HepG2 (cell line): ENCODE measurements around the gene DNAJB2. TPM values are rescaled to one million over a fixed set of nuclear protein-coding genes. Genes with fewer than 3 reads are reported as not detected.

Source experiments
- ADNP ChIP-seq: sonication (generic); formaldehyde crosslinking; IDR thresholded peaks from 2 replicates; pipeline ENCODE4 v1.4.0; 2020; ENCODE audit warnings: missing genetic modification reagents
- AHDC1 ChIP-seq: sonication (generic); formaldehyde crosslinking; IDR thresholded peaks from 2 replicates; pipeline ENCODE4 v1.5.1; 2020; ENCODE audit warnings: mild to moderate bottlenecking, missing genetic modification reagents, borderline replicate concordance
- ARNT ChIP-seq: fragments of 450-650 bp; IDR thresholded peaks from 2 replicates; pipeline ENCODE4 v1.6.1; 2017
- ATF7 ChIP-seq, 2 experiments: fragments of 450-650 bp in 1 of 2; sonication (generic) in 1 of 2; formaldehyde crosslinking in 1 of 2; IDR thresholded peaks; 2 replicates each; pipeline versions ENCODE4 v1.4.0 to v1.6.1; 2016 to 2020; ENCODE audit warnings: antibody characterized with exemption in 1 of 2, mild to moderate bottlenecking in 1 of 2, missing genetic modification reagents in 1 of 2
- BCL3 ChIP-seq: sonication (generic); formaldehyde crosslinking; IDR thresholded peaks from 2 replicates; pipeline ENCODE4 v1.5.1; 2020; ENCODE audit warnings: mild to moderate bottlenecking, missing genetic modification reagents, moderate library complexity
- EP300 ChIP-seq, 3 experiments: sonication (generic) in 1 of 3; formaldehyde crosslinking in 1 of 3; IDR thresholded peaks; 2 replicates each; pipeline versions ENCODE4 v1.5.1 to v1.6.1; 2011 to 2020; ENCODE audit warnings: low read depth in 2 of 3, low read length in 2 of 3, borderline replicate concordance in 1 of 3, improper control_type of control experiment in 1 of 3, mild to moderate bottlenecking in 1 of 3, missing genetic modification reagents in 1 of 3, moderate library complexity in 1 of 3
- GFI1 ChIP-seq: sonication (generic); formaldehyde crosslinking; IDR thresholded peaks from 2 replicates; pipeline ENCODE4 v1.5.0; 2020; ENCODE audit warnings: missing genetic modification reagents, mild to moderate bottlenecking, borderline replicate concordance
- KDM3A ChIP-seq: IDR thresholded peaks from 2 replicates; pipeline ENCODE4 v1.6.1; 2018; ENCODE audit warnings: low read depth, missing compliant biosample characterization
- RCOR2 ChIP-seq: IDR thresholded peaks from 2 replicates; pipeline ENCODE4 v1.6.1; 2016; ENCODE audit warnings: missing biosample characterization, missing genetic modification reagents
- TP53 ChIP-seq: sonication (generic); formaldehyde crosslinking; conservative IDR thresholded peaks from 2 replicates; pipeline ENCODE4 v1.4.0; 2020; ENCODE audit warnings: missing genetic modification reagents
- WIZ ChIP-seq: sonication (generic); formaldehyde crosslinking; IDR thresholded peaks from 2 replicates; pipeline ENCODE4 v1.5.1; 2020; ENCODE audit warnings: mild to moderate bottlenecking, missing genetic modification reagents
- ZEB1 ChIP-seq: IDR thresholded peaks from 2 replicates; pipeline ENCODE4 v1.6.1; 2012; ENCODE audit warnings: mild to moderate bottlenecking, low read depth, inconsistent platforms; ENCODE audit not compliant: insufficient replicate concordance
- ZNF251 ChIP-seq: sonication (generic); formaldehyde crosslinking; IDR thresholded peaks from 2 replicates; pipeline ENCODE4 v1.9.0; 2021; ENCODE audit warnings: mild to moderate bottlenecking, missing genetic modification reagents
- ZNF564 ChIP-seq: sonication (generic); formaldehyde crosslinking; IDR thresholded peaks from 2 replicates; pipeline ENCODE4 v1.8.1; 2023; ENCODE audit warnings: mild to moderate bottlenecking, missing genetic modification reagents
- ZNF567 ChIP-seq: sonication (generic); formaldehyde crosslinking; IDR thresholded peaks from 2 replicates; pipeline ENCODE4 v1.8.1; 2023; ENCODE audit warnings: mild to moderate bottlenecking, missing genetic modification reagents, borderline replicate concordance
- ZNF7 ChIP-seq: IDR thresholded peaks from 2 replicates; pipeline ENCODE4 v1.6.1; 2016; ENCODE audit warnings: missing biosample characterization, missing genetic modification reagents
- ZNF710 ChIP-seq: sonication (generic); formaldehyde crosslinking; IDR thresholded peaks from 2 replicates; pipeline ENCODE4 v1.5.0; 2020; ENCODE audit warnings: mild to moderate bottlenecking, missing genetic modification reagents, borderline replicate concordance
- polyA plus RNA-seq, 8 experiments: library from polyadenylated mRNA; depleted of rRNA in 3 of 8; stranded (reverse) in 7 of 8; unstranded in 1 of 8; fragments of >200 nt; fragmentation: Illumina TruSeq in 4 of 8; extraction: Trizol in 4 of 8; gene quantifications; 2 replicates each; pipeline versions ENCODE4 v1.2.1 to v1.2.3, GENCODE V29; 2011 to 2016; ENCODE audit warnings: low read depth in 4 of 8, missing spikeins in 1 of 8, mixed read lengths in 1 of 8; ENCODE audit not compliant: insufficient read depth in 1 of 8
- total RNA-seq, 5 experiments: library from RNA; depleted of rRNA; stranded (reverse); fragments of >200 nt; fragmentation: Illumina TruSeq; extraction: Trizol; gene quantifications; 2 replicates each; pipeline ENCODE4 v1.2.3, GENCODE V29; 2016; ENCODE audit warnings: low read depth in 1 of 5

Gene DNAJB2
- total and polyA plus RNA-seq, 2 of the 13 experiments (the other 11 are each of a cell fraction or from before 2014, with no cell fraction given), result 21.3 to 31.1 TPM

- TF ChIP-seq AHDC1 (0 out of 2 replicates have a peak, but pooled peaks have one; percentile 53), ZNF7 (CRISPR knock-in tag) (peak; percentile 69), TP53 (CRISPR knock-in tag) (peak; percentile 80; the same call in 1 of the 2 replicates), GFI1 (CRISPR knock-in tag) (peak; percentile 66), EP300 (IDR thresholded peaks at IDR 0.05; ENCODE audit: low read depth in 2 of 2, low read length in 2 of 2) (no peak), EP300 (CRISPR knock-in tag; IDR thresholded peaks at IDR 0.05; ENCODE audit: borderline replicate concordance) (no peak; the same call in 1 of the 2 replicates), ADNP (CRISPR knock-in tag) (no peak), ZNF710 (peak; percentile 63; the same call in 1 of the 2 replicates), ZNF567 (no peak), ARNT (no peak), BCL3 (CRISPR knock-in tag) (peak; percentile 77; the same call in 1 of the 2 replicates), ATF7 (IDR thresholded peaks at IDR 0.05) (no peak), ATF7 (CRISPR knock-in tag; IDR thresholded peaks at IDR 0.05) (0 out of 2 replicates have a peak, but pooled peaks have one; percentile 33), ZEB1 (no peak), ZNF251 (peak; percentile 89; the same call in 1 of the 2 replicates), KDM3A (CRISPR knock-in tag) (peak; percentile 67; the same call in 1 of the 2 replicates), WIZ (peak; percentile 99), RCOR2 (CRISPR knock-in tag) (no peak), ZNF564 (CRISPR knock-in tag) (peak; percentile 93; the same call in 1 of the 2 replicates)
Measured at GRCh38 chr2:219308142-219309101, 29.3 kb downstream of the DNAJB2 start (continued).
